ENCODE data around the gene LRRC34.
A peak's percentile ranks its signal among the peaks of the same experiment; 100 is the strongest.

Gene LRRC34

GRCh38 chr3:169769287-169770181 is 43.2 kb downstream of the LRRC34 start, which contains the start of gene ACTRT3:
Gene ACTRT3 (minus strand): TSS chr3:169769561. CDS start chr3:169769520, 41 bp downstream.
- DNase-seq (ENCODE audit: low read depth, low spot score): peak; percentile 83

DNA sequence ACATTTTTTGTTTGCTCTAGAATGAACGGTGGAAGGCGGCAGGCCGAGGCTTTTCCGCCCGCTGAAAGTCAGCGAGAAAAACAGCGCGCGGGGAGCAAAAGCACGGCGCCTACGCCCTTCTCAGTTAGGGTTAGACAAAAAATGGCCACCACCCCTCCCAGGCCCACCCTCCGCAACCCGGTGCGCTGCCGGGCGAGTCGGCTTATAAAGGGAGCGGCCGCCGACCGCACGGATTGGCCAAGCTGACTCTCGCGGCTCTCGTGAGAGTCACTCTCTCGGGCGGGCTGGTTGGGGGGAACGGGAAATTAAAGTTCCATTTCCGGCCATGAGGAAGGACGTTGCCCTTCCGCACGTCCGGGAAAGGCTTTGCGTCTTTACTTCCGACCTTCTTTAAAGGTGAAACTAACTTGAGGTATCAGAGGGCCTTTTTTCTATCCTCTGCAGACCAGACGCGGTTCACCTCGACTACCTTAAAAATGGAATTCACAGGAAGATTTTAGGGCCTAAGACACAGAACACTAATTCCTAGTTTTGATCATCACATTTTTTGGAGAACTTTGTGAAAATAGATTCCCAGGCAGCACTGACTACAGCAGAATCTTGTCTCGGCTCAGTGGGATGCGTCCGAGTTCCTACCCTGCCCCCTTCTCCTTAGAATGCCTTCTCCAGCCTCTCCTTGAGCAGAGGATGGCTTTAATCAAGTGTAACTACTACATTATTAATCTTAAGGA is 47.7 kb downstream of the LRRC34 start, which contains the start of gene TERC:
TSS of gene TERC (minus strand) at position 179 of the 731 bp plus-strand sequence.
- peak; percentile 95 for DNase-seq (ENCODE audit: low read depth, low spot score)

DNA sequence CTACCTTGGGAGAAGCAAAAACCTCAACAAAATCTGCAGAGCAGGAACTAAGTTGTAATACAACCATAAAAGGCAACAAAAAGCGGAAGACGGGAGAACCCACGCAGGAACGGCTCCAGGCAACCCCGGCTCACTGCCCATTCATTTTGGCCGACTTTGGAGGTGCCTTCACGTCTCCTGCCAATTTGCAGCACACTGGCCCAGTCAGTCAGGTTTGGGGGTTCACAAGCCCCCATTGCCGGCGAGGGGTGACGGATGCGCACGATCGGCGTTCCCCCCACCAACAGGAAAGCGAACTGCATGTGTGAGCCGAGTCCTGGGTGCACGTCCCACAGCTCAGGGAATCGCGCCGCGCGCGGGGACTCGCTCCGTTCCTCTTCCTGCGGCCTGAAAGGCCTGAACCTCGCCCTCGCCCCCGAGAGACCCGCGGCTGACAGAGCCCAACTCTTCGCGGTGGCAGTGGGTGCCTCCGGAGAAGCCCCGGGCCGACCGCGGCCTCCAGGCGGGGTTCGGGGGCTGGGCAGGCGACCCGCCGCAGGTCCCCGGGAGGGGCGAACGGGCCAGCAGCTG is 48.3 kb downstream of the LRRC34 start:
- peak; percentile 65 for DNase-seq (ENCODE audit: low read depth, low spot score)

- peak; percentile 45 for DNase-seq (ENCODE audit: low read depth, low spot score)
These were observed 52.2 kb downstream of the LRRC34 start for GRCh38 chr3:169760479-169760878.

GRCh38 chr3:169759256-169759655 is 53.4 kb downstream of the LRRC34 start:
- no peak for DNase-seq (ENCODE audit: low read depth, low spot score)

DNA sequence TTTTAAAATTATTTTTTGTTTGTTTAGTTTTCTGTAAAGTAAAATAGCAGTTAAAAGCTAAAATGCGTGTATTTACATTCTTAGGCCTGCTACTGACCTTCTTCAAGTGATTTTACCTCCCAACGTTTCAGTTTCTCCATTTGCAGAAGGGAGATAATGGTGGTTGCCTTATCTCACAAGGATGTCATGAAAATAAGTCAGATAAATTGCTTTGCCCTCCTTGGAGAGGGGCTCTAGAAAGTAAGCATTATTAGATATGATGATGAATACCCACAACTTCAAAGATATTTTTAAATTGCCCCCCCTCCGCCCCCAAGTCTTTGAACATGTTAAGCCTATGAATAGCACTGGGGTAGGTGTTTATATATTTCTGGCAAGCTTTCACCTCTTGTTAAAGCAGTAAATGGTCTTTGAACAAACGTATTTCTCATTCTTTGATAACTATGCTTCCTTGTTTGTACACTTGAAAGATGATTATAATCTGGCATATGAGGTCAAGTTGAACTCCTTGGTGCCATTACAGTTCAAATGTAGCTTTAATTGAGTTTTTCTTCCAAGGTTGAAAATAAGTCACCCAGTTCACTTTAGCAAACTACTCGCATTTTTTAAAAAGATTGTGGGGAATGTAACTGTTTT is 54.2 kb downstream of the LRRC34 start:
- no peak for DNase-seq (ENCODE audit: low read depth, low spot score)

DNA sequence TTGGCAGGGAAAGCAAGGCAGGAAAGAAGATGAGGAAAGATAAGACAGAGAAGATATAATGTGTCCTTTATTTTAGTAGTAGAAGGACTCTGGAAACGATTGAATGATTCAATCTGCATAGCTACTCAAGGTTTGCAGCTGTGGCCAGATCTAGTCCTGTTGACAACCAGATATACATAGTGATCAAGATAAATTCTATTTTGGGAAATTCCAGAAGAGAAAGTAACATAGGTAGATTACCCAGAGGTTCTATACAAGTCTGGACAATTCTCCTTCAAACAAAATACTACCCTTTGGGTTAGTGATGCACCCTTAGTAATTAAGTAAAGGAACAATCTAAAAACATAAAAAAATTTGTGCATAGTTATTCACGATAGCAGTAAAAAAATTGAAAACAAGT is 57.2 kb downstream of the LRRC34 start:
- DNase-seq (ENCODE audit: low read depth, low spot score): no peak

DNA sequence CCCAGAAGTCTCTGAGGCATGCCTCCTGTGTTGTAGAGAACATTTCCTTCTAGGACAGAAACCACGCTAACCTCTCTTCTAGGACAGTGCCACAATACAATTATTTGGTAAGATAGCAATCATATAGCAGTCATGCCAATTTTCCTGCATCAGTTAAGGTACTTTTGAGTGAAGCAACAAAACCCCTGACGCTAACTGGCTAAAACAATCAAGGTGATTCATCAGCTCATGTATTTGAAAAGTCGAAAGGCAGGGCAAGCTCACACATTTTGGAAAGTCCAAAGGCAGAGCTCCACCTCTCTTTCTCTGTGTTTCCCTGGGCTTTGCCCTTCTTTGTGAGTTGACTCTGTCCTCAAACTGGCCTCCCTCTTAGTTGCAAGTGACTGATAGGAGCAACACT is 58.0 kb downstream of the LRRC34 start:
- DNase-seq (ENCODE audit: low read depth, low spot score): no peak

DNA sequence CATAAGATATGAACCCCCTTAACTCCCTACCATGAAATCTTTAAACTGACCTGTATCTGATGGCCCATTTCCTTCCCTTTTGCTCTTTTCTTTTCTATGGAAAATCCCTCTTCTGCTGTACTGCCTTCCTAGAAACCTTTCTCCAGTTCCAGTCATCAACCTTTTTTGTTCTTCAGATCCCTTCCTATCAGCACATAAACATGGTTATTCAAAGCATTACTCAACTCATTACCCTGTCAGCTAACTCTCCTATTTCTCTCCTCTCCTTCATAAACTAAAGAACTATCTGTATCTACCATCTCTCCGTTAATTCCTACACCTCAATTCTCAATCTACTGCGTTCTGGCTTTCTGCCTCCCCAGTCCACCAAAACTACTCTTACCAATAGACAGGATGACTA is 60.8 kb downstream of the LRRC34 start:
- DNase-seq (ENCODE audit: low read depth, low spot score): no peak

DNA sequence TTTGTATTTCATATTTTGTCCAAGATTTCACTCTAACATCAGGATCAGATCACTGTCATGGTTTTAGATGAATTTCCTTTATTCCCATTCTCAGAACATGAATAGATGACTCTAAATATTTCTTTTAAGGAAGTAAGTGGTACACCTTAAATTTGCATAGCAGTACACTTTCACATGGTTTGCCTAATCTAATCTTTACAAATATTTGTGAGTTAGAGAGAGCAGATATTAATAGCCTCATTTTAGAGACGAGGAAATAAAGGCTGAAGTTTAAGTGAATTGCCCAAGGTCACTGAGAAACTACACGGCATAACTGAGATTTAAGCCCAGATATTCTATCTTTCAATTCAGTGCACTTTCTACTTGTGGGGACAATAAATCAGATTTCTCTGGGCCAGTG is 62.0 kb downstream of the LRRC34 start:
- no peak for DNase-seq (ENCODE audit: low read depth, low spot score)

- DNase-seq (ENCODE audit: low read depth, low spot score): no peak
These were observed 64.0 kb downstream of the LRRC34 start for GRCh38 chr3:169748670-169749069.

- no peak for DNase-seq (ENCODE audit: low read depth, low spot score)
These were observed 65.8 kb downstream of the LRRC34 start for GRCh38 chr3:169746924-169747323.

DNA sequence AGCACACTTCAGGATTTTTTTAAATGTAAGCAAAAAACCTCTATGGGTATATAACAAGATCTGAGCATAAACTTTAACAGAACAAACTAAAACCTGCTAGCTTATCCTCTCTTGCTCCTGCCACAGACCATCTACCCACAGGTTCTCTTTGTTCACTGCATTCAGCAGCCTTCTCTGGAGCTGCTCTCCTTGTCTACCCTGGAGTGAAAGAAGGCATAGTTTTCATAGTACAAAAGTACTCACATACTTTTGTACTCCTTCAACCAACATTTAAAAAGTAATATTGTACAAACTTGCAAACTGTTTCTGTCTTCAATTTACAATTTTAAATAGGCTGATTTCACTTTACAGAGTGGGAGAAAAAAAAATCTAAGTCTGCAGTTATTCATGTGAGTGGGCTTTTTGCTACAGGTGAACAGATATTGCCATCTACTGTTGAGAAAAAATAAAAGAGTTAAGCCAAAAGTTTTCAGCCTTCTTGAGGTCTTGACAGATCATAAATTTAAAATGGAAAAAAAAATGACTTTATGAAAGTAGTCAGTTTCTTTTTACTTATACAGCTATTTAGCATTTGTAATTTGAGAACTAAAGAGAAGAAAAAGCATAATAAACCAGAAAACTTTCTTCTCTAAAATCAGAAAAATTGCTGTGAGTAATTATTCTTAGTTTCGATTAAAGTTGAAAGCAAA is 68.2 kb downstream of the LRRC34 start:
- peak; percentile 10 for DNase-seq (ENCODE audit: low read depth, low spot score)
